ENCODE results near the gene KLHDC7A. TPM values are rescaled to one million over a fixed set of nuclear protein-coding genes. Genes with fewer than 3 reads are reported as not detected.

Gene KLHDC7A
- polyA plus RNA-seq, 3 donors: not detected

DNA sequence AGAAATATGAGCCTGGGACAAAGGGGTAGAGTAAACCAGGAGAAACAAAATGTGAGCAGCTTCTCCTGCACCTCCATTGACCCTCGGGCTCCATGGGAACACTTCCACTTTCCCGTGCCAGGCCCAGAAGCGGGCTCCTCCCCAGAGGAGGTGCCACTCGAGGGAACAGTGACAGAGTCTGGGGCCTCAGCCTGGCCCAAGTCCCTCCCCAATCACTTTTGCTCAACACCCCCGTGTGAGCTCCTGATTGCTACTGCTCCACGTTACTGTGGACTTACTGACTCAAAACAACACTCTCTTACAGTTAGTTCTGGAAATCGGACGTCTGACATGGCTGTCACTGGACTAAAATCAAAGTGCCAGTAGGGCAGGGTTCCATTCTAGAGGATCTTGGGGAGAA is 17.7 kb upstream of the KLHDC7A start:
- Histone ChIP-seq H3K4me1 (ENCODE audit: control insufficient read depth in 1 of 2, insufficient read depth in 2 of 2, low read length in 2 of 2) (no peaks in the 10 kb centered on the region), H3K9ac (ENCODE audit: insufficient read depth, low read length, poor library complexity, severe bottlenecking) (no peak overlapping the region), H3K9me3 (replicated peaks in 1 of 2; ENCODE audit: control insufficient read depth in 1 of 2, insufficient read depth in 1 of 2, low read length in 2 of 2) (no peaks in the 10 kb centered on the region), H3K27me3 (ENCODE audit: control insufficient read depth in 2 of 2, insufficient read depth in 2 of 2, low read length in 2 of 2) (no peaks in the 10 kb centered on the region), H4K20me1 (ENCODE audit: insufficient read depth, low read length) (no peaks in the 10 kb centered on the region), H3K36me3 (replicated peaks in 1 of 2; ENCODE audit: control insufficient read depth in 1 of 2, insufficient read depth in 2 of 2, low read length in 2 of 2) (no peaks in the 10 kb centered on the region), H2AFZ (ENCODE audit: insufficient read depth, low read depth, low read length, poor library complexity, severe bottlenecking) (no peak overlapping the region), H3K4me3 (replicated peaks in 1 of 3; ENCODE audit: low read depth in 2 of 3, low read length in 3 of 3) (no peak overlapping the region), H3K79me2 (ENCODE audit: insufficient read depth, low read length) (no peaks in the 10 kb centered on the region), H3K4me2 (replicated peaks; ENCODE audit: extremely low read depth, low read length, poor library complexity, severe bottlenecking) (no peak overlapping the region), H3K27ac (ENCODE audit: low read depth in 1 of 2, low read length in 2 of 2) (no peak overlapping the region)
- Mint-ChIP-seq H3K9me3 (peaks cover 0 to 2% (median 0%) of the 10 kb centered on the region in 7 donors), H3K36me3 (no peaks in the 10 kb centered on the region), H3K27me3 (ENCODE audit: low read depth in 3 of 3) (peaks cover 4 to 5% (median 5%) of the 10 kb centered on the region in 3 donors), H3K4me1 (no peaks in the 10 kb centered on the region), H3K27ac (no peak overlapping the region), H3K4me3 (no peak overlapping the region)
- intact Hi-C loops (cut with micrococcal nuclease): no loop called here
- TF ChIP-seq, protein P1, sequence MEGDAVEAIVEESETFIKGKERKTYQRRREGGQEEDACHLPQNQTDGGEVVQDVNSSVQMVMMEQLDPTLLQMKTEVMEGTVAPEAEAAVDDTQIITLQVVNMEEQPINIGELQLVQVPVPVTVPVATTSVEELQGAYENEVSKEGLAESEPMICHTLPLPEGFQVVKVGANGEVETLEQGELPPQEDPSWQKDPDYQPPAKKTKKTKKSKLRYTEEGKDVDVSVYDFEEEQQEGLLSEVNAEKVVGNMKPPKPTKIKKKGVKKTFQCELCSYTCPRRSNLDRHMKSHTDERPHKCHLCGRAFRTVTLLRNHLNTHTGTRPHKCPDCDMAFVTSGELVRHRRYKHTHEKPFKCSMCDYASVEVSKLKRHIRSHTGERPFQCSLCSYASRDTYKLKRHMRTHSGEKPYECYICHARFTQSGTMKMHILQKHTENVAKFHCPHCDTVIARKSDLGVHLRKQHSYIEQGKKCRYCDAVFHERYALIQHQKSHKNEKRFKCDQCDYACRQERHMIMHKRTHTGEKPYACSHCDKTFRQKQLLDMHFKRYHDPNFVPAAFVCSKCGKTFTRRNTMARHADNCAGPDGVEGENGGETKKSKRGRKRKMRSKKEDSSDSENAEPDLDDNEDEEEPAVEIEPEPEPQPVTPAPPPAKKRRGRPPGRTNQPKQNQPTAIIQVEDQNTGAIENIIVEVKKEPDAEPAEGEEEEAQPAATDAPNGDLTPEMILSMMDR (IDR thresholded peaks at IDR 0.05): no peak
- 90% methylated on average over 8 of the region's 8 CpGs for WGBS (ENCODE audit: insufficient coverage)
- DNase-seq: no peak

DNA sequence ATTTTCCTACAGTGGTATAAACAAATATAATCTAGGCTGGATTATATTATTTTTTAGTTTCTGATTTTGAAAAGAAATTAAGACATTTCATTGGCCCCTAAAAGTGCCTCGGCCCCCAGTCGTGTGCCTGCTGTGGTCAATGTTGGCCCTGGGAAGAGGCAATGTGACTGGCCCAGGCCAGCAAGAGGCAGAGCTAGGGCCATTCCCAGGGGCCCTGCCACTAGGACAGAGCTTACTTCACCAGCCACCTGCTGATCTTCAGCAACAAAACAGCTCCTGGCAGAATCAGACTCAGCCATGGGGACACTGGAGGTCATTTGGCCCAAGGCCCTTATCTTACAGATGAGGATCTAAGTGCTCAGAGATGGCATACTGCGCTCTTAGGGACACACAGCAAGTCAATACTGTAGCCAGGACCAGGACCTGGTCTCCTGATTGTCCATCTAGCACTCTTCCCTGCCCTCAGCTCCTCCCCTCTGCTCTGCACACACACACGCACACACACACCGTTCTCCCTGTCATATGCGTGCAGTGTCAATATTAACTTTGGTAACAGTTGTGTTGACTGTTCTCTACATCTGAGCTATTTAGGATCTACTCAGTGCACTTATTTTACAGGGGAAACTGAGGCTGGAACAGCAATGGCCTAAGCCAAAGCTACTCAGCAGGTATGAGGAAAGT is 16.6 kb upstream of the KLHDC7A start:
- H3K36me3 ChIP-seq (replicated peaks in 1 of 2; ENCODE audit: control insufficient read depth in 1 of 2, insufficient read depth in 2 of 2, low read length in 2 of 2): no peaks in the 10 kb centered on the region
- TF ChIP-seq, protein P1 (IDR thresholded peaks at IDR 0.05): no peak
- H3K9me3 ChIP-seq (replicated peaks in 1 of 2; ENCODE audit: control insufficient read depth in 1 of 2, insufficient read depth in 1 of 2, low read length in 2 of 2): no peaks in the 10 kb centered on the region
- Mint-ChIP-seq H3K4me1 (no peaks in the 10 kb centered on the region), H3K9me3 (peaks cover 0 to 2% (median 0%) of the 10 kb centered on the region in 7 donors), H3K36me3 (no peaks in the 10 kb centered on the region), H3K27ac (no peak overlapping the region), H3K4me3 (no peak overlapping the region), H3K27me3 (ENCODE audit: low read depth in 3 of 3) (peaks cover 3 to 4% (median 3%) of the 10 kb centered on the region in 3 donors)
- no peaks in the 10 kb centered on the region for H3K4me1 ChIP-seq (ENCODE audit: control insufficient read depth in 1 of 2, insufficient read depth in 2 of 2, low read length in 2 of 2)
- H3K27me3 ChIP-seq (ENCODE audit: control insufficient read depth in 2 of 2, insufficient read depth in 2 of 2, low read length in 2 of 2): no peaks in the 10 kb centered on the region
- no peak overlapping the region for H2AFZ ChIP-seq (ENCODE audit: insufficient read depth, low read depth, low read length, poor library complexity, severe bottlenecking)
- no peak overlapping the region for H3K9ac ChIP-seq (ENCODE audit: insufficient read depth, low read length, poor library complexity, severe bottlenecking)
- no peak overlapping the region for H3K4me2 ChIP-seq (replicated peaks; ENCODE audit: extremely low read depth, low read length, poor library complexity, severe bottlenecking)
- no peak for DNase-seq
- intact Hi-C loops (cut with micrococcal nuclease): no loop called here
- H3K79me2 ChIP-seq (ENCODE audit: insufficient read depth, low read length): no peaks in the 10 kb centered on the region
- H3K27ac ChIP-seq (ENCODE audit: low read depth in 1 of 2, low read length in 2 of 2): no peak overlapping the region
- H4K20me1 ChIP-seq (ENCODE audit: insufficient read depth, low read length): no peaks in the 10 kb centered on the region
- no peak overlapping the region for H3K4me3 ChIP-seq (replicated peaks in 1 of 3; ENCODE audit: low read depth in 2 of 3, low read length in 3 of 3)
- WGBS (ENCODE audit: insufficient coverage): 92% methylated on average over 3 of the region's 6 CpGs
